ENCODE measurements around the gene EOMES. TPM values are rescaled to one million over a fixed set of nuclear protein-coding genes. Genes with fewer than 3 reads are reported as not detected.
A peak's percentile ranks its signal among the peaks of the same experiment; 100 is the strongest.

EOMES gene
- polyA plus RNA-seq, 1 donor (not counting 4 experiments of a cell fraction or from before 2014, with no cell fraction given), result 1.6 TPM

GRCh38 chr3:27767000-27767399 is 44.9 kb upstream of the EOMES start:
- no peak overlapping the region for H3K27ac ChIP-seq (ENCODE audit: control insufficient read depth, insufficient read depth, low read length)
- DNase-seq (ENCODE audit: low read depth, low spot score) (no peak), FAIRE-seq (no peak)
- no peak overlapping the region for H3K9ac ChIP-seq (ENCODE audit: control insufficient read depth, extremely low read depth, insufficient read depth, low read length)
- dilution Hi-C loops (cut with MboI; ENCODE audit: extremely low pct_ligation_motif_present, low sequenced_read_pairs), result no loop called here
- no peak overlapping the region for H3K4me2 ChIP-seq (ENCODE audit: control insufficient read depth, extremely low read depth, insufficient read depth, low read depth, low read length)
- H4K20me1 ChIP-seq (ENCODE audit: control insufficient read depth, extremely low read depth, insufficient read depth, low read length), result no peaks in the 10 kb centered on the region
- no peak for TF ChIP-seq CTCF (optimal IDR thresholded peaks at IDR 0.05 in 1 of 3, IDR thresholded peaks at IDR 0.05 in 1 of 3, conservative IDR thresholded peaks at IDR 0.05 in 1 of 3; ENCODE audit: extremely low read depth in 1 of 3, insufficient read depth in 2 of 3, low read length in 3 of 3)
- TF ChIP-seq EZH2 (IDR thresholded peaks at IDR 0.05; ENCODE audit: low read length), result no peak
- no peaks in the 10 kb centered on the region for H3K4me1 ChIP-seq (ENCODE audit: control insufficient read depth, extremely low read depth, insufficient read depth, low read length)
- no peak overlapping the region for H2AFZ ChIP-seq (ENCODE audit: control insufficient read depth, low read length)
- H3K79me2 ChIP-seq (ENCODE audit: control insufficient read depth, insufficient read depth, low read length), result no peaks in the 10 kb centered on the region
- no peak overlapping the region for H3K4me3 ChIP-seq (ENCODE audit: control insufficient read depth in 2 of 3, extremely low read depth in 1 of 3, insufficient read depth in 2 of 3, low read depth in 1 of 3, low read length in 3 of 3)
- H3K36me3 ChIP-seq (ENCODE audit: control insufficient read depth in 2 of 2, extremely low read depth in 1 of 2, insufficient read depth in 2 of 2, low read length in 2 of 2), result no peaks in the 10 kb centered on the region
- no peaks in the 10 kb centered on the region for H3K9me1 ChIP-seq (ENCODE audit: control insufficient read depth, extremely low read depth, insufficient read depth, low read length)
- no peaks in the 10 kb centered on the region for H3K27me3 ChIP-seq (ENCODE audit: control insufficient read depth, extremely low read depth, insufficient read depth, low read length)
- no peaks in the 10 kb centered on the region for H3K9me3 ChIP-seq (ENCODE audit: control insufficient read depth, low read depth, low read length)

- Histone ChIP-seq H3K36me3 (ENCODE audit: control insufficient read depth in 2 of 2, extremely low read depth in 1 of 2, insufficient read depth in 2 of 2, low read length in 2 of 2) (no peaks in the 10 kb centered on the region), H3K9ac (ENCODE audit: control insufficient read depth, extremely low read depth, insufficient read depth, low read length) (no peak overlapping the region), H3K79me2 (ENCODE audit: control insufficient read depth, insufficient read depth, low read length) (no peaks in the 10 kb centered on the region), H3K4me2 (ENCODE audit: control insufficient read depth, extremely low read depth, insufficient read depth, low read depth, low read length) (peak overlapping the region; percentile 77), H3K9me3 (ENCODE audit: control insufficient read depth, low read depth, low read length) (no peaks in the 10 kb centered on the region), H3K4me3 (ENCODE audit: control insufficient read depth in 2 of 3, extremely low read depth in 1 of 3, insufficient read depth in 2 of 3, low read depth in 1 of 3, low read length in 3 of 3) (no peak overlapping the region), H3K27me3 (ENCODE audit: control insufficient read depth, extremely low read depth, insufficient read depth, low read length) (no peaks in the 10 kb centered on the region), H4K20me1 (ENCODE audit: control insufficient read depth, extremely low read depth, insufficient read depth, low read length) (no peaks in the 10 kb centered on the region), H3K9me1 (ENCODE audit: control insufficient read depth, extremely low read depth, insufficient read depth, low read length) (no peaks in the 10 kb centered on the region), H3K4me1 (ENCODE audit: control insufficient read depth, extremely low read depth, insufficient read depth, low read length) (peaks cover 32% of the 10 kb centered on the region), H2AFZ (ENCODE audit: control insufficient read depth, low read length) (no peak overlapping the region), H3K27ac (ENCODE audit: control insufficient read depth, insufficient read depth, low read length) (peak overlapping the region; percentile 45)
- FAIRE-seq (peak; percentile 93), DNase-seq (ENCODE audit: low read depth, low spot score) (peak; percentile 73)
- TF ChIP-seq EZH2 (IDR thresholded peaks at IDR 0.05; ENCODE audit: low read length) (no peak), CTCF (optimal IDR thresholded peaks at IDR 0.05 in 1 of 3, IDR thresholded peaks at IDR 0.05 in 1 of 3, conservative IDR thresholded peaks at IDR 0.05 in 1 of 3; ENCODE audit: extremely low read depth in 1 of 3, insufficient read depth in 2 of 3, low read length in 3 of 3) (peak in 1 of 3 experiments; percentile 25)
- dilution Hi-C loops (cut with MboI; ENCODE audit: extremely low pct_ligation_motif_present, low sequenced_read_pairs), result no loop called here
Observed at GRCh38 chr3:27758083-27758482, 36.0 kb upstream of the EOMES start.

Data from keratinocyte (primary cell).